Measurements from ENCODE around the gene PTGER1.

Gene PTGER1

GRCh38 chr19:14442891-14443631 is 32.1 kb downstream of the PTGER1 start:
- no peak for DNase-seq (ENCODE audit: low read depth in 2 of 2)

- DNase-seq (ENCODE audit: low read depth in 2 of 2), result no peak
Measured at GRCh38 chr19:14441041-14441938, 33.9 kb downstream of the PTGER1 start.

GRCh38 chr19:14440049-14440448 is 35.1 kb downstream of the PTGER1 start:
- peak; percentile 67 to 73 for DNase-seq (ENCODE audit: low read depth in 2 of 2)

- no peak for DNase-seq (ENCODE audit: low read depth in 2 of 2)
Measured at GRCh38 chr19:14439014-14439413, 36.1 kb downstream of the PTGER1 start.

- no peak for DNase-seq (ENCODE audit: low read depth in 2 of 2)
Measured at GRCh38 chr19:14437578-14438140, 37.5 kb downstream of the PTGER1 start.

GRCh38 chr19:14435320-14436050 is 39.7 kb downstream of the PTGER1 start:
- no peak for DNase-seq (ENCODE audit: low read depth in 2 of 2)

- no peak for DNase-seq (ENCODE audit: low read depth in 2 of 2)
Measured at GRCh38 chr19:14434543-14435319, 40.4 kb downstream of the PTGER1 start.

- no peak for DNase-seq (ENCODE audit: low read depth in 2 of 2)
Measured at GRCh38 chr19:14433554-14434501, 41.3 kb downstream of the PTGER1 start.

- peak in 1 of 2 donors; percentile 56 for DNase-seq (ENCODE audit: low read depth in 2 of 2)
Measured at GRCh38 chr19:14432791-14433553, 42.2 kb downstream of the PTGER1 start, which contains the start of gene PKN1. Gene PKN1, plus strand, starts transcription at chr19:14433306. Its CDS starts 216 bp downstream, at chr19:14433522.

- DNase-seq (ENCODE audit: low read depth in 2 of 2), result no peak
Measured at GRCh38 chr19:14430712-14431111, 44.4 kb downstream of the PTGER1 start.

GRCh38 chr19:14428882-14429416 is 46.2 kb downstream of the PTGER1 start:
- DNase-seq (ENCODE audit: low read depth in 2 of 2), result no peak

GRCh38 chr19:14427461-14427860 is 47.7 kb downstream of the PTGER1 start:
- no peak for DNase-seq (ENCODE audit: low read depth in 2 of 2)

- no peak for DNase-seq (ENCODE audit: low read depth in 2 of 2)
Measured at GRCh38 chr19:14425696-14426138, 49.4 kb downstream of the PTGER1 start.

All from activated CD4-positive, alpha-beta T cell treated with anti-CD3 and anti-CD28 coated beads for 24 hours (primary cell).